Thyroid gland (tissue), 4 donors: ENCODE measurements around the gene IER2.
A peak's percentile ranks its signal among the peaks of the same experiment; 100 is the strongest.

ENCODE experiments used
- POLR2A ChIP-seq, 2 donors: fragments of 450-650 bp; IDR thresholded peaks; one replicate each; pipeline ENCODE4 v1.6.1; 2017; ENCODE audit warnings: antibody characterized with exemption in 2 of 2, mild to moderate bottlenecking in 2 of 2, moderate library complexity in 1 of 2
- TF ChIP-seq, protein P1 (sequence below), 6 experiments: fragments of 200-600 bp in 3 of 6; fragments of 450-650 bp in 3 of 6; sonication (generic) in 3 of 6; IDR thresholded peaks; one replicate each; pipeline ENCODE4 v1.5.1; 2016 to 2019; ENCODE audit warnings: antibody characterized with exemption in 6 of 6, mild to moderate bottlenecking in 2 of 6, inconsistent platforms in 1 of 6, moderate library complexity in 1 of 6

DNA sequence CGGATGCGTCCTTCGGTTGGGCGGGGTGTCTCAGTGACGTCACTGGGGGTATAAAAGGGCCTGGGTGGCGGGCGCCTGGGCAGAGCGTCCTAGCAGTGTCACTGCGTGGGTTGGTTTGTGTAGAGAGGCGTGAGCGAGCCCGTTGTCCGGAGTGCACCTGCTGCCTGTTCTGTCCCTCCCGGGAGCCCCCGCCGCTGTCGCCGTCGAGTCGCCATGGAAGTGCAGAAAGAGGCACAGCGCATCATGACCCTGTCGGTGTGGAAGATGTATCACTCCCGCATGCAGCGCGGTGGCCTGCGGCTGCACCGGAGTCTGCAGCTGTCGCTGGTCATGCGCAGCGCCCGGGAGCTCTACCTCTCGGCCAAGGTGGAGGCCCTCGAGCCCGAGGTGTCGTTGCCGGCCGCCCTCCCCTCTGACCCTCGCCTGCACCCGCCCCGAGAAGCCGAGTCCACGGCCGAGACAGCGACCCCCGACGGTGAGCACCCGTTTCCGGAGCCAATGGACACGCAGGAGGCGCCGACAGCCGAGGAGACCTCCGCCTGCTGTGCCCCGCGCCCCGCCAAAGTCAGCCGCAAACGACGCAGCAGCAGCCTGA is 2.9 kb downstream of the IER2 start:
- TF ChIP-seq, protein P1, sequence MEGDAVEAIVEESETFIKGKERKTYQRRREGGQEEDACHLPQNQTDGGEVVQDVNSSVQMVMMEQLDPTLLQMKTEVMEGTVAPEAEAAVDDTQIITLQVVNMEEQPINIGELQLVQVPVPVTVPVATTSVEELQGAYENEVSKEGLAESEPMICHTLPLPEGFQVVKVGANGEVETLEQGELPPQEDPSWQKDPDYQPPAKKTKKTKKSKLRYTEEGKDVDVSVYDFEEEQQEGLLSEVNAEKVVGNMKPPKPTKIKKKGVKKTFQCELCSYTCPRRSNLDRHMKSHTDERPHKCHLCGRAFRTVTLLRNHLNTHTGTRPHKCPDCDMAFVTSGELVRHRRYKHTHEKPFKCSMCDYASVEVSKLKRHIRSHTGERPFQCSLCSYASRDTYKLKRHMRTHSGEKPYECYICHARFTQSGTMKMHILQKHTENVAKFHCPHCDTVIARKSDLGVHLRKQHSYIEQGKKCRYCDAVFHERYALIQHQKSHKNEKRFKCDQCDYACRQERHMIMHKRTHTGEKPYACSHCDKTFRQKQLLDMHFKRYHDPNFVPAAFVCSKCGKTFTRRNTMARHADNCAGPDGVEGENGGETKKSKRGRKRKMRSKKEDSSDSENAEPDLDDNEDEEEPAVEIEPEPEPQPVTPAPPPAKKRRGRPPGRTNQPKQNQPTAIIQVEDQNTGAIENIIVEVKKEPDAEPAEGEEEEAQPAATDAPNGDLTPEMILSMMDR (IDR thresholded peaks at IDR 0.05): no peak
- TF ChIP-seq POLR2A (IDR thresholded peaks at IDR 0.05): peak; percentile 100
